Hypothalamus (tissue), 51 donors: ENCODE results near the gene PPP1R18.

Experiments used
- DNase-seq, 51 donors: peaks; one replicate each; lab custom pipeline; 2025; lab: John Stamatoyannopoulos, UW

PPP1R18 gene

DNA sequence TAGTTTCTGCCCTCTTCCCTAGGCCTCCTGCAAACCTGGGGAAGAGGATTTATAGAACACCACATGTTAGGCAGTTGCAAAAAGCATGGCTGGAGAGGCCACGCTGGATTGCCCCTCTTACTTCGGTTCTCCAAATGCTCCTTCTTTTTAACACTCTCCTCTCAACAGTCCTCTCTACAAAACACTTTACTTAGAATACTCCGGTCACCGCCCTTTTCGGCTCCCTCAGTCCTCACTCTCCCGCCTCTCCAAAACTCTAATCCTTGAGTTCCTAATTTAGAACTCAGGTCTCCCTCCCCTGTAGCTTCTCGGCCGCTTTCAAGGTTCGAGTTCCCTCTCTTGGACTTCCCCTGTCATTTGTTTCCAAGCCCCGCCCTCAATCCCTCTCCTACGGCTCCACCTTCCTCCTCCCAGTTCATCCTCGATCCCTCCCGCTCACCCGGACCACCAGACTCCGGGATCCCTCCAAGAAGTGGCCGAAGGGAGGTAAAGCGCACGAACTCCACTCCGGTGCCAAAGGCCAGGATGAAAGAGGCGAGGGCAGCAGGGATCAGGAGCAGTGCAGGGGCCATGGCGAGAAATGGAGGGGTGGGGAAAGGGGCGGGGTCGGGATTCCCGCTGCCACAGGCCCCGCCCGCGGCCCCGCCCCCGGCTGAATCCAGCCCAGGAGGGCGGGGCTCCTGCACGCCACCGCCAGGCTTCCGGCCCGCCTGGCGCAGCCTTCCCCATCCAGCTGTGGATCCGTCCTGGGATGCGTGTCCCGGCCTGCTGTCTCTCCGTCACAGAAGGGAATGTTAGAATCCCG is 4.2 kb upstream of the PPP1R18 start, which contains the start of gene NRM:
NRM (minus strand) TSS at position 582 of the 805 bp plus-strand sequence; CDS start at position 572, 10 bp downstream.
- peak in 48 of 51 donors; percentile 38 to 92 (median 70) for DNase-seq

GRCh38 chr6:30689985-30690384 is 3.5 kb upstream of the PPP1R18 start:
- no peak for DNase-seq

- DNase-seq = no peak
These were observed 2.8 kb upstream of the PPP1R18 start for GRCh38 chr6:30689022-30689865.

- no peak for DNase-seq
These were observed 2.1 kb upstream of the PPP1R18 start for GRCh38 chr6:30688569-30688968.

DNA sequence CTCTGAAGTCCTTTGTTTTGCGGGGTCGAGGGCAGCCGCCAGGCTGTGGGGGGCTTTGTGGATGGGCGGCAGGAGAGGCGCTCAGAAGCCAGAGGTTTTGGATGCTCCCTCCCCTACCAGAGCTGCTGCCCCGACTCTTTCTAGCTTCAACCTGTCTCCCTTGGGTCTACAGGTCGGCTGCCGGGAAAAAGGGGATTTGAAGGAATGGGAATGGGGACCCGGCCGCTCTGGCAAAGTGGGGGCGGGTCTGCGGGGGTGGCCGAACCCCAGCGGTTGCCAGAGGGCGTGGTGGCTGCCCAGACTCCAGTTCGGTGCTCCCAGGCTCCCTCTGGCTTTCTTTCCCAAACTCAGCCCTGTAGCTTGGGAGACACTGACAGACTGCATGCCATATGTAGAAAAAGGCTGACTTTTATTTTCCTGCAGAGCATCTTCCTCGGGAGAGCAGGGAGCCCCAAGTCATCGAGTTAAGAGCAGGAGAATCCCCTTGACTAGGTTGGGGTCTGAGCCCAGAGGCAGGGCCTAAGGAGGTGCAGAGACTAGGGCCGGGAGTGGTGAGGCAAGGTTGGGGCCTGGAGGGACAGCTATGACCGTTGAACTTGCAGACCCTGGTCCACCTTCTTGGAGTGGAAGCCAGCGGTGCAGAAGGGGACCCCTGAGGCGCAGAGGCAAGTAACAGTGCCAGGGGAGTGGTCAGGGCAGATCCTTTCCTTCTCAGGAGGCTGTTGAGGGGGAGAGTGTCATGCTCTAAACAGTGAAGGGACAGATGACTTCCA is 1.4 kb upstream of the PPP1R18 start:
- peak in 7 of 51 donors; percentile 4 to 41 (median 16) for DNase-seq

- DNase-seq = peak in 45 of 51 donors; percentile 21 to 84 (median 58)
These were observed 638 bp upstream of the PPP1R18 start for GRCh38 chr6:30686908-30687658.

- DNase-seq = no peak
These were observed 1.1 kb downstream of the PPP1R18 start for GRCh38 chr6:30685157-30686008.

- DNase-seq = peak in 12 of 51 donors; percentile 9 to 34 (median 19)
These were observed 1.9 kb downstream of the PPP1R18 start for GRCh38 chr6:30684386-30685156.

DNA sequence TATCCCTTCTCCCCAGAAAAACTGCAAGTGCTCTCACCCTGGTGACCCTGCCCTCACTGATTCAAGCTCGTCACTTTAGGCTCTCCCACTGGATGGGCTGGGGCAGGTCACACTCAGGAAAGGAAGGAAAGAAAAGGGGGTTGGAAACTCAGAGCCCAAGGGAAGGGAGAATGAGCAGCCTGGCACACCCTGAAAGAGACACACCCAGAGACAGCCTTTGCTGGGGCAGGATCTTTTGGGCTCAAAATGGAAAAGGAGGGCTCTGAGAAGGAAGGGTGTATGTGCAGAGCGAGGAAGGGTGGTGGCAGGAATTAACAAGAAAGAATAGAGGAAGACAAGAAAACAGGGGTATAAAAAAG is 2.5 kb downstream of the PPP1R18 start:
- no peak for DNase-seq

GRCh38 chr6:30683183-30683979 is 3.1 kb downstream of the PPP1R18 start:
- DNase-seq = peak in 2 of 51 donors; percentile 8 to 13

DNA sequence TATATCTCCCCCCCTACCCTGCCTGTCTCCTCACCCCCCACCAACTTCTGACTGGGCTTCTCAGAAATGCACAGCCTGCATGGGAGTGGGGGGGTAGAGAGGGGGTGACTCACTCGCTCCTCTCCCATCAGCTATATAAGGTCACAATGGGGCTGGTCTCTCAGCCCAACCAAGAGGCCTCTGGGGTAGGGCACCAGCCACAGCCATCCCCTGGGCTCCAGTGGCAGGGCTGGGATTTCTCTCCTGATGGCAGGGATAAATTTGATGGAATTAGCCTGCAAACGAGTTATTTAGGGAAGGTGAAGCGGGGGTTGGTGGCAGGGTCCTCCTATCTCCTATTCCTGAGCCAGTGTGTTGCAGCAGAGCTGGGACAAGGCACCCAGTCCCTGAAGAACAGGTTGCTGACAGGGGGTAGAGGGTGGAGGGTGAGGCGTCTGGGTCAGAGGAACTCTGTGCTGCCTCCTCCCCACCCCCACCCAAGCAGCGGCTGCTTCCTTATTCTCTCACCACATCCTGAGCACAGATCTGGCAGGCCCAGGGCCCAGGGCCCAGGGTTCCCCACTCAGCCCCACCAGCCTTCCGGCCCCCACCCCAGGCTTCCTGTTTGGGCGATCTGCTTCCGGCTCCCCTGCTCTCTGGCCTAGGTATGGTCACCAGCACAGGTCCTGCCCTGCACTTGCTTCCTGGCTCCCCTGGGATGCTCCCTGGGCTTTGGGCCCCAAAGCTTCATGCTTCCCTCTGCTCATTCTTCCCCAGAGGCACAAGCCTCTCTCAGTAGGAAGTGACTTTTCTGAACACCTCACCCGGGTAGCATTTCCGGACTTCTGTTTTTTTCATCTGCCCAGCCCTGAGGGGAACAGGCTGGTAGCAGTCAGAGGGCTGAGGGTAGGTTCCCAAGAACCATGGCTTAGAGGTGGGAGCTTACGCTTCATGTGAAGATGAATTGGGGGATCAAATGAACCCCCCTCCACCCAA is 4.0 kb downstream of the PPP1R18 start:
- peak in 37 of 51 donors; percentile 7 to 66 (median 31) for DNase-seq

GRCh38 chr6:30681766-30682142 is 4.7 kb downstream of the PPP1R18 start:
- no peak for DNase-seq

DNA sequence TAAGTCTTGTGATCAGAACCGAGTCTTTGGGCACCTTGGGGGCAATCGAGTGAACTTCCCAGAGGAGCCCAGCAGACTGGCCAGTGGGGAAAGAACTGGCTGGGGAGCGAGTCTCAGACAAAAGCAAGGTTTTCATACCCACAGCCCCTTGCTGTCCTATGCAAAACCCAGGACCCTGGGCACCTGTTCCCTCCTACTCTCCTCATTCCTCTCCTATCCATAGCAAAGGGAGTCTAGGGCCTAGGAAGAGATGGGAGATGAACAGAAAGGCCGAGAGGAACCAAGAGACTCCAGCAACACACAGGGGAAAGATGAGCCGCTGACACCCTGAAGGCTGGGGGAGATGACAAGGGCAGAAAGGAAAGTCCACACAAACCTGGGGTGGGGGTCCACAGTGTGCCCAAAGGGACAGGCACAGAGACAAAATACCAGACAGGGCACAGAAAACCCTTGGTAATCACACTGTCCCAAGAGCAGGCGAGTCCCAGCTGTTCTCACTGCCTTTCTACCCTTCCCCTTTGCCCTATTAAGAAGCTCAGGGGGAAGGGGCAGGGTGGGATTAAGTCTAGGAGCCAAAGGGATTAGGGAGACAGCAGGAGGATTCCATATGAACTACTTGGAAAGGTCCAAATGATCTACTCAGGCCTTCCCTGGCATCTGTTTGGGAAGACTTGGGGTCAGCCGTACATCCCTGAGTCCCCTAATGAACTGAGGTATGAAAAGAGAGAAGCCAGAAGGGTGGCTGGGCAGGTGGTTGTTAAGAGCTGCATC is 6.5 kb downstream of the PPP1R18 start:
- DNase-seq = no peak

- DNase-seq = peak in 50 of 51 donors; percentile 16 to 90 (median 66)
These were observed 7.3 kb downstream of the PPP1R18 start for GRCh38 chr6:30678964-30679726.
